Ecto neural progenitor cell (in vitro differentiated cells): ENCODE data around the gene EFNA5.

Source experiments
- DNase-seq: peaks from one replicate; pipeline ENCODE4 v3.0.0-alpha.2; 2018; ENCODE audit warnings: low spot score

EFNA5 gene

GRCh38 chr5:107425541-107426031 is 245.2 kb downstream of the EFNA5 start:
- no peak for DNase-seq

- DNase-seq = no peak
These were observed 246.2 kb downstream of the EFNA5 start for GRCh38 chr5:107424491-107424890.

GRCh38 chr5:107422494-107422893 is 248.2 kb downstream of the EFNA5 start:
- DNase-seq = no peak

- DNase-seq = no peak
These were observed 251.2 kb downstream of the EFNA5 start for GRCh38 chr5:107419498-107419897.

GRCh38 chr5:107418902-107419301 is 251.8 kb downstream of the EFNA5 start:
- DNase-seq = no peak

GRCh38 chr5:107418071-107418470 is 252.7 kb downstream of the EFNA5 start:
- DNase-seq = no peak

- no peak for DNase-seq
These were observed 255.0 kb downstream of the EFNA5 start for GRCh38 chr5:107415762-107416161.

GRCh38 chr5:107414802-107415201 is 255.9 kb downstream of the EFNA5 start:
- no peak for DNase-seq

- DNase-seq = no peak
These were observed 257.0 kb downstream of the EFNA5 start for GRCh38 chr5:107413754-107414153.

- DNase-seq = no peak
These were observed 262.2 kb downstream of the EFNA5 start for GRCh38 chr5:107408564-107408963.

GRCh38 chr5:107407713-107408298 is 262.9 kb downstream of the EFNA5 start:
- no peak for DNase-seq

- DNase-seq = no peak
These were observed 266.0 kb downstream of the EFNA5 start for GRCh38 chr5:107404595-107405374.

GRCh38 chr5:107403228-107403953 is 267.3 kb downstream of the EFNA5 start:
- DNase-seq = no peak

- no peak for DNase-seq
These were observed 268.1 kb downstream of the EFNA5 start for GRCh38 chr5:107402434-107403227.

- no peak for DNase-seq
These were observed 269.1 kb downstream of the EFNA5 start for GRCh38 chr5:107401470-107402122.

- DNase-seq = no peak
These were observed 270.4 kb downstream of the EFNA5 start for GRCh38 chr5:107400328-107400727.

GRCh38 chr5:107398703-107399102 is 272.0 kb downstream of the EFNA5 start:
- no peak for DNase-seq

- no peak for DNase-seq
These were observed 274.4 kb downstream of the EFNA5 start for GRCh38 chr5:107396351-107396690.

GRCh38 chr5:107395632-107396350 is 274.9 kb downstream of the EFNA5 start:
- no peak for DNase-seq

- DNase-seq = no peak
These were observed 276.9 kb downstream of the EFNA5 start for GRCh38 chr5:107393851-107394250.

- no peak for DNase-seq
These were observed 278.9 kb downstream of the EFNA5 start for GRCh38 chr5:107391787-107392186.
